Neural progenitor cell (in vitro differentiated cells): Measurements from ENCODE around the gene CFAP58. TPM values are rescaled to one million over a fixed set of nuclear protein-coding genes. Genes with fewer than 3 reads are reported as not detected.

ENCODE experiments used
- DNase-seq: peaks from one replicate; pipeline ENCODE4 v3.0.0-alpha.2; 2016; ENCODE audit warnings: low spot score
- H2AFZ ChIP-seq: fragments of 200-600 bp; sonication (generic); replicated peaks from 2 replicates; pipeline ENCODE4 v1.6.1; 2016; ENCODE audit warnings: antibody characterized with exemption
- H3F3A ChIP-seq: fragments of 200-600 bp; sonication (generic); 2 replicates; pipeline ENCODE4 v1.6.1; 2016; ENCODE audit warnings: antibody characterized with exemption, low read depth
- H3K27ac ChIP-seq: fragments of 200-600 bp; sonication (generic); 2 replicates; pipeline ENCODE4 v1.5.1; 2016; ENCODE audit warnings: mild to moderate bottlenecking
- H3K27me3 ChIP-seq: fragments of 200-600 bp; sonication (generic); 2 replicates; pipeline ENCODE4 v1.6.1; 2016; ENCODE audit warnings: mild to moderate bottlenecking, moderate library complexity
- H3K36me3 ChIP-seq: fragments of 200-600 bp; sonication (generic); 2 replicates; pipeline ENCODE4 v1.5.1; 2016
- H3K4me1 ChIP-seq: fragments of 200-600 bp; sonication (generic); 2 replicates; pipeline ENCODE4 v1.6.1; 2016; ENCODE audit warnings: mixed run types
- H3K4me2 ChIP-seq: fragments of 200-600 bp; sonication (generic); 2 replicates; pipeline ENCODE4 v1.6.1; 2016
- H3K4me3 ChIP-seq: fragments of 200-600 bp; sonication (generic); 2 replicates; pipeline ENCODE4 v1.5.1; 2016
- H3K79me2 ChIP-seq: fragments of 200-600 bp; sonication (generic); 2 replicates; pipeline ENCODE4 v1.6.1; 2016; ENCODE audit warnings: low read depth
- H3K9ac ChIP-seq: fragments of 200-600 bp; sonication (generic); 2 replicates; pipeline ENCODE4 v1.6.1; 2016
- H3K9me3 ChIP-seq: fragments of 200-600 bp; sonication (generic); 2 replicates; pipeline ENCODE4 v1.5.1; 2016; ENCODE audit warnings: low read depth
- H4K20me1 ChIP-seq: fragments of 200-600 bp; sonication (generic); 2 replicates; pipeline ENCODE4 v1.6.1; 2016; ENCODE audit warnings: low read depth
- H3K27ac Mint-ChIP-seq: 3 replicates; pipeline ENCODE4 v1.8.0; 2021; ENCODE audit warnings: mixed read lengths
- H3K27me3 Mint-ChIP-seq: 2 replicates; pipeline ENCODE4 v1.8.0; 2022; ENCODE audit warnings: low read depth, mild to moderate bottlenecking, inconsistent platforms, moderate library complexity, mixed read lengths; ENCODE audit not compliant: insufficient read depth
- H3K36me3 Mint-ChIP-seq: 3 replicates; pipeline ENCODE4 v1.8.0; 2021; ENCODE audit warnings: mixed read lengths
- H3K4me1 Mint-ChIP-seq: 3 replicates; pipeline ENCODE4 v1.8.0; 2021; ENCODE audit warnings: mixed read lengths
- H3K4me3 Mint-ChIP-seq: 3 replicates; pipeline ENCODE4 v1.8.0; 2021; ENCODE audit warnings: mild to moderate bottlenecking, moderate library complexity, mixed read lengths
- H3K9me3 Mint-ChIP-seq: 3 replicates; pipeline ENCODE4 v1.8.0; 2020; ENCODE audit warnings: mixed read lengths
- EZH2 ChIP-seq: fragments of 200-600 bp; sonication (generic); IDR thresholded peaks from 2 replicates; pipeline ENCODE4 v1.6.1; 2017; ENCODE audit warnings: antibody characterized with exemption, mild to moderate bottlenecking, moderate library complexity
- EZH2phosphoT487 ChIP-seq: fragments of 200-600 bp; sonication (generic); IDR thresholded peaks from 2 replicates; pipeline ENCODE4 v1.6.1; 2017; ENCODE audit warnings: antibody characterized with exemption
- total RNA-seq: library from RNA; depleted of rRNA; stranded (reverse); fragments of >200 nt; gene quantifications from 2 replicates; pipeline ENCODE4 v1.2.3, GENCODE V29; 2015; ENCODE audit warnings: low replicate concordance
- TF ChIP-seq, protein P1 (sequence below): fragments of 200-600 bp; sonication (generic); IDR thresholded peaks from 2 replicates; pipeline ENCODE4 v1.5.1; 2017; ENCODE audit warnings: antibody characterized with exemption, mild to moderate bottlenecking

Gene CFAP58
- total RNA-seq, 1 donor from 2014 or later = 1.7 TPM

DNA sequence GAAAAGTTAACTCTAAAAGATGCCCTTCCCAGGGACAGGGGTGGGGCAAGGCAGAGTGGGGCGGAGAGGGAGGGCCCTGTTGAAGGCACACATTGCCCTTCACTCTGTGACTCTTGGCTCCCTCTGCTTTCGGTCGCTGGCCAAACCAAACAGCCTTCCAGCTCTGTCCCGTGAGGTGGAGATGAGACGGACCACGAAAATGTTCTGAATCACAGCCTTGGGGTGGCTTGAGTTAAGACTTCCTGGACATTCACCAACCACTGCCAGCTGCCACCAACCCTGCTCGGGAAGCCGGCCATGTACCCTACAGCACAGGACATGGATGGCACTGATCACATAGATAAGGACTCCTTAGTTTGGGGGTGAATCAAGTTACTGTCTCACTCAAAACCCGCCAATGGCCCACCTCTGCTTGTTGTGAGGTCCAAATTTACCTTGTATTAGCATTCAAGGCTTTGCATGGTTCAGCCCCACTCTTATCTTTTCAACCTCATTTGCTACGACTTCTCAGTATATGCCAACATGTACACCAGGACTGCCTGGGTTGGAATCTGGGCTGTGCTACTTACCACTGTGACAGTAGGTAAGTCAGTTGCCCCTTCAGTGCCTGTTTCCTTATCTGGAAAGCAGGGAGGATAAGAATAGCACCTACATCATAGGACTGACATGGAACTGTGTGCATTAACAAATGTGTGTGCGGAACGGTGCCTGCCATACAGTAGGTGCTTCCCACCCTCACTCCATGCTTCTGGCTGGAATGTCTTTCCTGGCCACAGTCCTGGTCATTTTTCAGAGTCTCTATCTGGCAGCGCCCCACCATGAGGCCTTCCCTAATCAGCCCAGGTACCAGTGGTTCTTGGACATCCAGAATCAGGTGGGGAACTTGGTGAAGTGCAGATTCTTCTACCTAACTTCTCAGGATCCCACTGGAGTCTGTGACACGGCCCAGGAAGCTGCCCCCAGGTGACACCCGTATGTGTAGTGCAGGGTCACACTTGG lies 43.4 kb upstream of the CFAP58 start:
- Histone ChIP-seq H3K4me2 (no peak overlapping the region), H2AFZ (no peak overlapping the region), H3K9ac (no peak overlapping the region), H3K4me1 (peaks cover 10% of the 10 kb centered on the region), H3K27ac (no peak overlapping the region), H3F3A (no peaks in the 10 kb centered on the region), H3K4me3 (no peak overlapping the region), H3K79me2 (no peaks in the 10 kb centered on the region), H3K27me3 (no peaks in the 10 kb centered on the region), H4K20me1 (no peaks in the 10 kb centered on the region), H3K9me3 (no peaks in the 10 kb centered on the region), H3K36me3 (no peaks in the 10 kb centered on the region)
- H3K4me1 Mint-ChIP-seq = peaks cover 35% of the 10 kb centered on the region
- TF ChIP-seq, protein P1, sequence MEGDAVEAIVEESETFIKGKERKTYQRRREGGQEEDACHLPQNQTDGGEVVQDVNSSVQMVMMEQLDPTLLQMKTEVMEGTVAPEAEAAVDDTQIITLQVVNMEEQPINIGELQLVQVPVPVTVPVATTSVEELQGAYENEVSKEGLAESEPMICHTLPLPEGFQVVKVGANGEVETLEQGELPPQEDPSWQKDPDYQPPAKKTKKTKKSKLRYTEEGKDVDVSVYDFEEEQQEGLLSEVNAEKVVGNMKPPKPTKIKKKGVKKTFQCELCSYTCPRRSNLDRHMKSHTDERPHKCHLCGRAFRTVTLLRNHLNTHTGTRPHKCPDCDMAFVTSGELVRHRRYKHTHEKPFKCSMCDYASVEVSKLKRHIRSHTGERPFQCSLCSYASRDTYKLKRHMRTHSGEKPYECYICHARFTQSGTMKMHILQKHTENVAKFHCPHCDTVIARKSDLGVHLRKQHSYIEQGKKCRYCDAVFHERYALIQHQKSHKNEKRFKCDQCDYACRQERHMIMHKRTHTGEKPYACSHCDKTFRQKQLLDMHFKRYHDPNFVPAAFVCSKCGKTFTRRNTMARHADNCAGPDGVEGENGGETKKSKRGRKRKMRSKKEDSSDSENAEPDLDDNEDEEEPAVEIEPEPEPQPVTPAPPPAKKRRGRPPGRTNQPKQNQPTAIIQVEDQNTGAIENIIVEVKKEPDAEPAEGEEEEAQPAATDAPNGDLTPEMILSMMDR = no peak
- TF ChIP-seq EZH2 = no peak
- no peak for TF ChIP-seq EZH2phosphoT487
- peaks cover 2% of the 10 kb centered on the region for H3K27me3 Mint-ChIP-seq
- H3K4me3 Mint-ChIP-seq = no peak overlapping the region
- no peak overlapping the region for H3K27ac Mint-ChIP-seq
- DNase-seq = no peak
- peaks cover 32% of the 10 kb centered on the region for H3K36me3 Mint-ChIP-seq
- H3K9me3 Mint-ChIP-seq = no peaks in the 10 kb centered on the region

GRCh38 chr10:104311184-104311720 lies 42.4 kb upstream of the CFAP58 start:
- H3K4me2 ChIP-seq = no peak overlapping the region
- TF ChIP-seq EZH2 = no peak
- no peak for TF ChIP-seq EZH2phosphoT487
- peaks cover 2% of the 10 kb centered on the region for H3K27me3 Mint-ChIP-seq
- H3K27ac Mint-ChIP-seq = no peak overlapping the region
- H4K20me1 ChIP-seq = peaks cover under 1% of the 10 kb centered on the region
- H3K9me3 ChIP-seq = no peaks in the 10 kb centered on the region
- H3K36me3 Mint-ChIP-seq = peaks cover 32% of the 10 kb centered on the region
- H3K79me2 ChIP-seq = peaks cover 3% of the 10 kb centered on the region
- H3K27ac ChIP-seq = no peak overlapping the region
- no peak overlapping the region for H3K4me3 Mint-ChIP-seq
- H3K9me3 Mint-ChIP-seq = no peaks in the 10 kb centered on the region
- DNase-seq = no peak
- no peak overlapping the region for H2AFZ ChIP-seq
- H3K36me3 ChIP-seq = no peaks in the 10 kb centered on the region
- no peaks in the 10 kb centered on the region for H3K27me3 ChIP-seq
- H3K9ac ChIP-seq = no peak overlapping the region
- H3K4me1 ChIP-seq = peaks cover 10% of the 10 kb centered on the region
- no peaks in the 10 kb centered on the region for H3F3A ChIP-seq
- no peak overlapping the region for H3K4me3 ChIP-seq
- H3K4me1 Mint-ChIP-seq = peaks cover 29% of the 10 kb centered on the region

GRCh38 chr10:104314591-104315485 lies 38.8 kb upstream of the CFAP58 start:
- TF ChIP-seq EZH2phosphoT487 = no peak

DNA sequence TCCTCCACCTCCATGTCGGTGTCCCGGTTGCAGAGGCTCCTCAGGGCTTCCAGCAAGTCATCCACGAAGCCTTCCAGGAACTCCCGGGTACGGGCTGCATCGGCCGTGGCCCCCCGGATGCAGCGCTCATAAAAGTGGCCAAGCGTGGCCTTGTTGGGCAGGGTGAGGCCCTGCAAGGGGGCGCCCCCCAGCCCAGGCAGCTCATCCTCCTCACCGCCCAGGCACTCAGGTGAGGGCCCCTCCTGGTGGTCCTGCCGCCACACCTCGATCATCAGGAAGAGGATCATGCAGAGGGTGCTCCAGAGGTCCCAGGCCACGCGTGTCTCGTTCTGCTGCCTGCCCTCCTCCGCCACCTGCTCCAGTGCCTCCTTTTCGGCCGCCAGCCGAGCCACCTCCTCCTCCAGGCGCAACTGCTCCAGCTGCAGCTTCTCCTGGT lies 38.1 kb upstream of the CFAP58 start:
- H3K27ac ChIP-seq = no peak overlapping the region
- Mint-ChIP-seq H3K36me3 (peaks cover 27% of the 10 kb centered on the region), H3K27me3 (peaks cover 2% of the 10 kb centered on the region), H3K4me1 (peaks cover 42% of the 10 kb centered on the region), H3K27ac (no peak overlapping the region), H3K4me3 (no peak overlapping the region), H3K9me3 (no peaks in the 10 kb centered on the region)
- no peaks in the 10 kb centered on the region for H3K9me3 ChIP-seq
- DNase-seq = no peak
- TF ChIP-seq, protein P1 = no peak
- TF ChIP-seq EZH2phosphoT487 = no peak
- no peak for TF ChIP-seq EZH2
- H4K20me1 ChIP-seq = peaks cover 23% of the 10 kb centered on the region
- no peak overlapping the region for H3K4me3 ChIP-seq
- no peaks in the 10 kb centered on the region for H3K27me3 ChIP-seq
- H3K4me2 ChIP-seq = no peak overlapping the region
- no peaks in the 10 kb centered on the region for H3K36me3 ChIP-seq
- no peak overlapping the region for H2AFZ ChIP-seq
- H3K79me2 ChIP-seq = peaks cover 27% of the 10 kb centered on the region
- H3K9ac ChIP-seq = no peak overlapping the region
- peaks cover 19% of the 10 kb centered on the region for H3K4me1 ChIP-seq
- no peaks in the 10 kb centered on the region for H3F3A ChIP-seq

More at GRCh38 chr10:104314591-104315485, 38.8 kb upstream of the CFAP58 start:
- H3K4me3 Mint-ChIP-seq = no peak overlapping the region
- H3K4me2 ChIP-seq = no peak overlapping the region
- H3K9ac ChIP-seq = no peak overlapping the region
- no peaks in the 10 kb centered on the region for H3K9me3 ChIP-seq
- H3K4me3 ChIP-seq = no peak overlapping the region
- H3K36me3 Mint-ChIP-seq = peaks cover 28% of the 10 kb centered on the region
- H3K4me1 ChIP-seq = peaks cover 18% of the 10 kb centered on the region
- no peak for DNase-seq
- no peaks in the 10 kb centered on the region for H3K9me3 Mint-ChIP-seq
- peaks cover 23% of the 10 kb centered on the region for H4K20me1 ChIP-seq
- H3F3A ChIP-seq = no peaks in the 10 kb centered on the region
- no peaks in the 10 kb centered on the region for H3K27me3 ChIP-seq
- H3K36me3 ChIP-seq = no peaks in the 10 kb centered on the region
- H3K27ac Mint-ChIP-seq = no peak overlapping the region
- H3K4me1 Mint-ChIP-seq = peaks cover 37% of the 10 kb centered on the region
- peaks cover 21% of the 10 kb centered on the region for H3K79me2 ChIP-seq
- H3K27me3 Mint-ChIP-seq = peaks cover 2% of the 10 kb centered on the region
- H2AFZ ChIP-seq = no peak overlapping the region
- H3K27ac ChIP-seq = no peak overlapping the region
